Measurements from ENCODE around the gene VTI1A. TPM values are rescaled to one million over a fixed set of nuclear protein-coding genes. Genes with fewer than 3 reads are reported as not detected.

The VTI1A gene
- total and polyA plus RNA-seq, 9 of the 15 experiments (the other 6 are each of a cell fraction or from before 2014, with no cell fraction given) = 9.3 to 21.4 (median 16.0) TPM

DNA sequence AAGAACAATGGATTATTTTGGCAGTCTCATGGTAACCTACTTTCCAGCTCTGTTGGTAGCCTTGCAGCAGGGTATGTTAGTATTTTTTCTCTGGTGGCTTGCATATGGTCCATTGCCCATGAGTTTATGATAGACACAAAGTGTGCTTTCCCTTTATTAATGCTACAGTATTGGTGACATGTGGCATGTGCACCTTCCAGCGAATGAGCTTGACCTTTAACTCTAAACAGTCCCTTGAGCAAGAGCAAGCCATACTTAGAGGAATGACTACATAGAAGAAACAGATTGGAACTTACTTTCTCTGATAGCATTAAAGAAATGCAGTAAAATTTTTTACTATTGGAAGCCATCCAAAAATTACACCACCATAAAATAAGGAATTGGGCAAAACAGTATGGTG, 73.9 kb downstream of the VTI1A start:
- Histone ChIP-seq H2AFZ (ENCODE audit: low read depth, low read length) (no peak overlapping the region), H3K36me3 (ENCODE audit: control insufficient read depth, insufficient read depth, low read length) (no peaks in the 10 kb centered on the region), H3K4me2 (ENCODE audit: insufficient read depth, low read length) (no peak overlapping the region), H3K9ac (ENCODE audit: insufficient read depth in 1 of 2, low read depth in 2 of 2, low read length in 2 of 2) (no peak overlapping the region), H3K79me2 (ENCODE audit: control insufficient read depth, insufficient read depth, low read length) (no peaks in the 10 kb centered on the region), H3K27ac (ENCODE audit: extremely low read depth, low read depth, low read length) (no peak overlapping the region), H3K4me1 (replicated peaks in 1 of 2; ENCODE audit: control insufficient read depth in 2 of 2, insufficient read depth in 2 of 2, low read length in 2 of 2) (no peaks in the 10 kb centered on the region; a peak in 1 of 5 replicates), H3K4me3 (no peak overlapping the region), H3K9me1 (ENCODE audit: control insufficient read depth, insufficient read depth, low read length) (no peaks in the 10 kb centered on the region), H3K9me3 (replicated peaks; ENCODE audit: control insufficient read depth, insufficient read depth, low read depth, low read length) (no peaks in the 10 kb centered on the region), H3K27me3 (ENCODE audit: control insufficient read depth in 2 of 2, insufficient read depth in 2 of 2, low read length in 2 of 2) (no peaks in the 10 kb centered on the region), H4K20me1 (replicated peaks; ENCODE audit: control insufficient read depth, insufficient read depth, low read length) (no peaks in the 10 kb centered on the region)
- CTCF ChIA-PET (ENCODE audit: low intra/inter-chr PET ratio) = no interaction called here
- intact Hi-C loops (cut with micrococcal nuclease) (no loop called here), in situ Hi-C loops (cut with MboI) (no loop called here)
- WGBS (ENCODE audit: insufficient coverage, low coverage, missing lambda C conversion rate) = 25% methylated on average over 1 of the region's 1 CpG
- DNase-seq (ENCODE audit: extremely low read depth in 1 of 4, low spot score in 3 of 4) = no peak
- POLR2A ChIA-PET = no interaction called here
- no TSS peak for BruUV-seq (replicated peaks)
- no peak for ATAC-seq
- no peak for FAIRE-seq
- TF ChIP-seq RUNX1 (IDR thresholded peaks at IDR 0.05; ENCODE audit: low read depth) (no peak), ZNF445 (CRISPR knock-in tag; IDR thresholded peaks at IDR 0.05; ENCODE audit: low read depth) (no peak), ZNF324 (CRISPR knock-in tag; IDR thresholded peaks at IDR 0.05) (no peak), MLX (CRISPR knock-in tag; conservative IDR thresholded peaks at IDR 0.05) (no peak), XRCC3 (IDR thresholded peaks at IDR 0.05) (no peak), HCFC1 (IDR thresholded peaks at IDR 0.05; ENCODE audit: low read depth, low read length) (no peak), CBX1 (IDR thresholded peaks at IDR 0.05; ENCODE audit: low read depth) (no peak), ZNF766 (CRISPR knock-in tag; conservative IDR thresholded peaks at IDR 0.05) (no peak), ZNF121 (CRISPR knock-in tag; conservative IDR thresholded peaks at IDR 0.05) (no peak), NELFE (IDR thresholded peaks at IDR 0.05; ENCODE audit: insufficient read depth, insufficient read length) (no peak)

Data from K562 (cell line).